Activated CD8-positive, alpha-beta T cell treated with anti-CD3 and anti-CD28 coated beads for 36 hours (primary cell): ENCODE results near the gene GZMA. TPM values are rescaled to one million over a fixed set of nuclear protein-coding genes. Genes with fewer than 3 reads are reported as not detected.

Experiments used
- ATAC-seq: fragments of 200-7000 bp; cut with Tn5 transposase; one replicate; pipeline ENCODE4 v1.10.0; 2021; ENCODE audit warnings: mild to moderate bottlenecking, moderate library complexity
- CTCF ChIA-PET: fragments of 350-600 bp; sonication (Branson Sonifier 250); formaldehyde crosslinking; loops from one replicate; lab custom pipeline; 2021; ENCODE audit warnings: antibody characterized with exemption; lab: Charles Lee
- POLR2A ChIA-PET: fragments of 350-600 bp; sonication (Branson Sonifier 250); formaldehyde crosslinking; loops from one replicate; lab custom pipeline; 2021; ENCODE audit warnings: antibody characterized with exemption; lab: Charles Lee
- DNase-seq: peaks from one replicate; pipeline ENCODE4 v3.0.0-alpha.2; 2020
- H3K27ac Mint-ChIP-seq: one replicate; pipeline ENCODE4 v1.8.0; 2021; ENCODE audit warnings: mild to moderate bottlenecking, mixed read lengths
- H3K27me3 Mint-ChIP-seq: one replicate; pipeline ENCODE4 v1.8.0; 2021; ENCODE audit warnings: mixed read lengths
- H3K36me3 Mint-ChIP-seq: one replicate; pipeline ENCODE4 v1.8.0; 2021; ENCODE audit warnings: low read depth, mixed read lengths
- H3K4me1 Mint-ChIP-seq: one replicate; pipeline ENCODE4 v1.8.0; 2021; ENCODE audit warnings: low read depth, mixed read lengths
- H3K4me3 Mint-ChIP-seq: one replicate; pipeline ENCODE4 v1.8.0; 2021; ENCODE audit warnings: mild to moderate bottlenecking, moderate library complexity, mixed read lengths
- H3K9me3 Mint-ChIP-seq: one replicate; pipeline ENCODE4 v1.8.0; 2021; ENCODE audit warnings: mixed read lengths
- CTCF ChIP-seq: fragments of 200-600 bp; IDR thresholded peaks from one replicate; pipeline ENCODE4 v1.8.0; 2022; ENCODE audit warnings: antibody characterized with exemption, mild to moderate bottlenecking
- intact Hi-C: fragments of 100-400 bp; cut with micrococcal nuclease; formaldehyde crosslinking; loops from one replicate; pipeline ENCODE4 v1.10.0; 2022
- total RNA-seq, 2 experiments: library from RNA; stranded (reverse); gene quantifications; one replicate each; pipeline ENCODE4 v1.2.3, GENCODE V29; 2021

Gene GZMA
- total RNA-seq, 2 experiments from 2014 or later, result 17.8 to 18.2 TPM

- peaks cover 5% of the 10 kb centered on the region for H3K9me3 Mint-ChIP-seq
- H3K36me3 Mint-ChIP-seq, result no peaks in the 10 kb centered on the region
- peaks cover 2% of the 10 kb centered on the region for H3K27me3 Mint-ChIP-seq
- peak overlapping the region; percentile 22 for H3K27ac Mint-ChIP-seq
- DNase-seq, result no peak
- ATAC-seq, result no peak
- no peak overlapping the region for H3K4me3 Mint-ChIP-seq
- intact Hi-C loops, result loop anchor here (5.0 kb wide), 2 partner anchors 37 to 38 kb away; partner anchors contain the start of gene GZMA
- ChIA-PET CTCF (interaction anchor here (1.1 kb wide), 1 partner anchor 32 kb away, joined by 3 read pairs; no protein-coding TSS in a partner anchor), POLR2A (no interaction called here)
- TF ChIP-seq CTCF, result no peak
- H3K4me1 Mint-ChIP-seq, result peaks cover 63% of the 10 kb centered on the region
Observed at GRCh38 chr5:55063899-55064298, 38.5 kb upstream of the GZMA start.

- no peak for ATAC-seq
- peaks cover 63% of the 10 kb centered on the region for H3K4me1 Mint-ChIP-seq
- ChIA-PET POLR2A (no interaction called here), CTCF (interaction anchor here (0.7 to 1.5 kb wide), 3 partner anchors 8 to 120 kb away, joined by 3 to 4 read pairs (median 3); no protein-coding TSS in a partner anchor)
- H3K4me3 Mint-ChIP-seq, result no peak overlapping the region
- TF ChIP-seq CTCF, result no peak
- intact Hi-C loops, result loop anchor here (5.0 kb wide), 2 partner anchors 37 to 38 kb away; partner anchors contain the start of gene GZMA
- H3K9me3 Mint-ChIP-seq, result peaks cover 5% of the 10 kb centered on the region
- peaks cover 2% of the 10 kb centered on the region for H3K27me3 Mint-ChIP-seq
- DNase-seq, result peak; percentile 47
- H3K36me3 Mint-ChIP-seq, result no peaks in the 10 kb centered on the region
- no peak overlapping the region for H3K27ac Mint-ChIP-seq
Observed at GRCh38 chr5:55064523-55064922, 37.9 kb upstream of the GZMA start.

GRCh38 chr5:55066277-55066676 lies 36.2 kb upstream of the GZMA start:
- Mint-ChIP-seq H3K9me3 (no peaks in the 10 kb centered on the region), H3K4me1 (peaks cover 59% of the 10 kb centered on the region), H3K27ac (no peak overlapping the region), H3K36me3 (no peaks in the 10 kb centered on the region), H3K4me3 (no peak overlapping the region), H3K27me3 (peaks cover 2% of the 10 kb centered on the region)
- CTCF ChIA-PET, result no interaction called here
- intact Hi-C loops, result no loop called here
- no peak for TF ChIP-seq CTCF
- POLR2A ChIA-PET, result interaction anchor here (1.2 kb wide), 1 partner anchor 29 kb away, joined by 3 read pairs; no protein-coding TSS in a partner anchor
- no peak for DNase-seq
- ATAC-seq, result no peak

- Mint-ChIP-seq H3K4me3 (no peak overlapping the region), H3K27ac (no peak overlapping the region), H3K4me1 (peaks cover 51% of the 10 kb centered on the region), H3K9me3 (no peaks in the 10 kb centered on the region), H3K36me3 (no peaks in the 10 kb centered on the region), H3K27me3 (no peaks in the 10 kb centered on the region)
- TF ChIP-seq CTCF, result no peak
- DNase-seq (no peak), ATAC-seq (no peak)
- CTCF ChIA-PET, result interaction anchor here (1.1 to 3.6 kb wide), 4 partner anchors 19 to 164 kb away, joined by 3 to 13 read pairs (median 6); no protein-coding TSS in a partner anchor
- POLR2A ChIA-PET, result interaction anchor here (0.8 to 0.9 kb wide), 2 partner anchors 22 to 46 kb away, joined by 3 to 6 read pairs; no protein-coding TSS in a partner anchor
- intact Hi-C loops, result no loop called here
Observed at GRCh38 chr5:55070968-55071367, 31.5 kb upstream of the GZMA start.

- H3K4me1 Mint-ChIP-seq, result peaks cover 47% of the 10 kb centered on the region
- no peaks in the 10 kb centered on the region for H3K36me3 Mint-ChIP-seq
- ChIA-PET CTCF (interaction anchor here (0.9 to 3.6 kb wide), 6 partner anchors 20 to 165 kb away, joined by 3 to 13 read pairs (median 4); no protein-coding TSS in a partner anchor), POLR2A (interaction anchor here (1.4 kb wide), 1 partner anchor 70 kb away, joined by 4 read pairs; no protein-coding TSS in a partner anchor)
- no peaks in the 10 kb centered on the region for H3K27me3 Mint-ChIP-seq
- intact Hi-C loops, result no loop called here
- ATAC-seq (no peak), DNase-seq (no peak)
- no peak overlapping the region for H3K4me3 Mint-ChIP-seq
- no peak overlapping the region for H3K27ac Mint-ChIP-seq
- H3K9me3 Mint-ChIP-seq, result no peaks in the 10 kb centered on the region
- TF ChIP-seq CTCF, result no peak
Observed at GRCh38 chr5:55071413-55071812, 31.0 kb upstream of the GZMA start.
